Aorta (tissue), 5 donors: ENCODE results near the gene UPB1. TPM values are rescaled to one million over a fixed set of nuclear protein-coding genes. Genes with fewer than 3 reads are reported as not detected.

Experiments
- ATAC-seq: fragments of 200-7000 bp; cut with Tn5 transposase; one replicate; pipeline ENCODE4 v1.9.1; 2022; ENCODE audit warnings: moderate library complexity; ENCODE audit not compliant: low FRiP score
- DNase-seq, 2 donors: peaks; one replicate each; pipeline ENCODE4 v3.0.0-alpha.2; 2020
- H3K27ac ChIP-seq, 2 donors: one replicate each; pipeline ENCODE4 v1.5.1; 2013; ENCODE audit warnings: low read length in 2 of 2, mild to moderate bottlenecking in 2 of 2, moderate library complexity in 2 of 2, control low read depth in 1 of 2, inconsistent platforms in 1 of 2, low read depth in 1 of 2
- H3K27me3 ChIP-seq, 2 donors: one replicate each; pipeline ENCODE4 v1.6.1; 2013; ENCODE audit warnings: control low read depth in 1 of 2, low read length in 1 of 2, mild to moderate bottlenecking in 1 of 2, moderate library complexity in 1 of 2; ENCODE audit not compliant: insufficient read depth in 2 of 2, control insufficient read depth in 1 of 2
- H3K36me3 ChIP-seq, 2 donors: one replicate each; pipeline ENCODE4 v1.6.1; 2013; ENCODE audit warnings: control low read depth in 1 of 2, low read length in 1 of 2, mild to moderate bottlenecking in 1 of 2; ENCODE audit not compliant: insufficient read depth in 2 of 2, control insufficient read depth in 1 of 2
- H3K4me1 ChIP-seq, 2 donors: one replicate each; pipeline ENCODE4 v1.6.1; 2013; ENCODE audit warnings: low read length in 2 of 2, control low read depth in 1 of 2, mild to moderate bottlenecking in 1 of 2, moderate library complexity in 1 of 2; ENCODE audit not compliant: insufficient read depth in 2 of 2, control insufficient read depth in 1 of 2
- H3K4me3 ChIP-seq, 2 donors: one replicate each; pipeline ENCODE4 v1.5.1; 2013; ENCODE audit warnings: low read length in 2 of 2, control low read depth in 1 of 2, mild to moderate bottlenecking in 1 of 2
- H3K9me3 ChIP-seq: one replicate; pipeline ENCODE4 v1.6.1; 2013; ENCODE audit warnings: mild to moderate bottlenecking, low read length; ENCODE audit not compliant: control insufficient read depth
- WGBS, 2 donors: extraction: QIAGEN DNeasy Blood & Tissue Kit; methylation state at CpG; one replicate each; pipeline ENCODE4 v1.1.7; 2013; 5-methylcytosine and 5-hydroxymethylcytosine counted together
- intact Hi-C, 2 donors: fragments of 100-400 bp; cut with DNase I; formaldehyde crosslinking; loops; one replicate each; pipeline versions ENCODE4 v1.14.2 to v1.15.0; 2022
- polyA plus RNA-seq, 2 donors: library from polyadenylated mRNA; stranded (reverse); fragments of 200-250 nt; gene quantifications; one replicate each; pipeline ENCODE4 v1.2.3, GENCODE V29; 2013
- total RNA-seq, 2 donors: library from RNA; stranded (reverse); fragmentation: NEBNext Ultra II Directional; extraction: Animal tissue kit (Norgen Biotek cat#: 25700); gene quantifications; one replicate each; pipeline ENCODE4 v1.2.1, GENCODE V29; 2021
- donor health status: healthy with polysubstance abuse.
- donor health status: Bipolar disorder and iron deficiency.
- donor health status: DM: no; HTN: no; CAD: no.
- donor health status: DM: no; HTN: no; CAD: no.
- donor health status: DM: yes; HTN: yes; CAD: no.

The UPB1 gene
- total and polyA plus RNA-seq, 4 donors, result 0.38 to 1.6 (median 0.94) TPM

GRCh38 chr22:24497841-24498258 lies 2.7 kb downstream of the UPB1 start:
- Histone ChIP-seq H3K27ac (no peak overlapping the region), H3K36me3 (no peaks in the 10 kb centered on the region), H3K4me3 (no peak overlapping the region), H3K9me3 (no peaks in the 10 kb centered on the region), H3K4me1 (no peaks in the 10 kb centered on the region), H3K27me3 (no peaks in the 10 kb centered on the region)
- 84 to 94% methylated on average over 2 of the region's 2 CpGs for WGBS, 2 donors
- no peak for ATAC-seq
- intact Hi-C loops, result no loop called here
- DNase-seq, result no peak

GRCh38 chr22:24498824-24499223 lies 3.7 kb downstream of the UPB1 start:
- H3K27me3 ChIP-seq, result no peaks in the 10 kb centered on the region
- WGBS, 2 donors, result 92 to 93% methylated on average over 11 of the region's 11 CpGs
- no peaks in the 10 kb centered on the region for H3K9me3 ChIP-seq
- intact Hi-C loops, result no loop called here
- H3K36me3 ChIP-seq, result no peaks in the 10 kb centered on the region
- no peak overlapping the region for H3K4me3 ChIP-seq
- no peak overlapping the region for H3K27ac ChIP-seq
- DNase-seq (no peak), ATAC-seq (no peak)
- no peaks in the 10 kb centered on the region for H3K4me1 ChIP-seq

- no peak overlapping the region for H3K4me3 ChIP-seq
- intact Hi-C loops, result loop anchor here in 1 of 2 donors (5.0 kb wide), 1 partner anchor 77 kb away; no protein-coding TSS in a partner anchor
- no peaks in the 10 kb centered on the region for H3K4me1 ChIP-seq
- ATAC-seq (no peak), DNase-seq (no peak)
- no peaks in the 10 kb centered on the region for H3K27me3 ChIP-seq
- no peaks in the 10 kb centered on the region for H3K36me3 ChIP-seq
- H3K27ac ChIP-seq, result no peak overlapping the region
- 93% methylated on average over 10 of the region's 10 CpGs for WGBS, 2 donors
- H3K9me3 ChIP-seq, result no peaks in the 10 kb centered on the region
Measured at GRCh38 chr22:24499706-24500276, 4.7 kb downstream of the UPB1 start.

- intact Hi-C loops, result loop anchor here in 1 of 2 donors (5.0 kb wide), 1 partner anchor 78 kb away; no protein-coding TSS in a partner anchor
- no peak for ATAC-seq
- WGBS, 2 donors, result 91 to 93% methylated on average over 16 of the region's 16 CpGs
Measured at GRCh38 chr22:24500277-24500820, 5.2 kb downstream of the UPB1 start.

GRCh38 chr22:24501301-24502005 lies 6.3 kb downstream of the UPB1 start:
- Histone ChIP-seq H3K4me1 (no peaks in the 10 kb centered on the region), H3K27ac (no peak overlapping the region), H3K27me3 (no peaks in the 10 kb centered on the region), H3K4me3 (no peak overlapping the region), H3K36me3 (no peaks in the 10 kb centered on the region), H3K9me3 (no peaks in the 10 kb centered on the region)
- ATAC-seq (no peak), DNase-seq (no peak)
- intact Hi-C loops, result loop anchor here in 1 of 2 donors (5.0 kb wide), 1 partner anchor 79 kb away; no protein-coding TSS in a partner anchor
- 79 to 80% methylated on average over 8 of the region's 8 CpGs for WGBS, 2 donors

More at GRCh38 chr22:24500277-24500820, 5.2 kb downstream of the UPB1 start:
- H3K36me3 ChIP-seq, result no peaks in the 10 kb centered on the region
- no peak overlapping the region for H3K27ac ChIP-seq
- no peak for DNase-seq
- no peaks in the 10 kb centered on the region for H3K4me1 ChIP-seq
- no peak overlapping the region for H3K4me3 ChIP-seq
- H3K27me3 ChIP-seq, result no peaks in the 10 kb centered on the region
- no peaks in the 10 kb centered on the region for H3K9me3 ChIP-seq

GRCh38 chr22:24502034-24502433 lies 6.9 kb downstream of the UPB1 start:
- intact Hi-C loops, result loop anchor here in 1 of 2 donors (5.0 kb wide), 1 partner anchor 80 kb away; no protein-coding TSS in a partner anchor
- Histone ChIP-seq H3K27me3 (no peaks in the 10 kb centered on the region), H3K27ac (no peak overlapping the region), H3K36me3 (no peaks in the 10 kb centered on the region), H3K9me3 (no peaks in the 10 kb centered on the region), H3K4me3 (no peak overlapping the region), H3K4me1 (no peaks in the 10 kb centered on the region)
- no peak for DNase-seq
- no peak for ATAC-seq
- WGBS, 2 donors, result 79 to 84% methylated on average over 7 of the region's 7 CpGs

GRCh38 chr22:24502541-24502940 lies 7.4 kb downstream of the UPB1 start:
- no peaks in the 10 kb centered on the region for H3K9me3 ChIP-seq
- no peaks in the 10 kb centered on the region for H3K36me3 ChIP-seq
- DNase-seq, result no peak
- intact Hi-C loops, result loop anchor here in 1 of 2 donors (5.0 kb wide), 1 partner anchor 80 kb away; no protein-coding TSS in a partner anchor
- no peak overlapping the region for H3K4me3 ChIP-seq
- no peaks in the 10 kb centered on the region for H3K4me1 ChIP-seq
- ATAC-seq, result no peak
- no peak overlapping the region for H3K27ac ChIP-seq
- H3K27me3 ChIP-seq, result no peaks in the 10 kb centered on the region
- 94 to 97% methylated on average over 1 of the region's 1 CpG for WGBS, 2 donors

GRCh38 chr22:24503137-24503842 lies 8.2 kb downstream of the UPB1 start:
- Histone ChIP-seq H3K27me3 (no peaks in the 10 kb centered on the region), H3K36me3 (no peaks in the 10 kb centered on the region), H3K27ac (no peak overlapping the region), H3K4me1 (no peaks in the 10 kb centered on the region), H3K4me3 (no peak overlapping the region), H3K9me3 (no peaks in the 10 kb centered on the region)
- WGBS, 2 donors, result 81 to 84% methylated on average over 7 of the region's 7 CpGs
- ATAC-seq (peak; percentile 67), DNase-seq (peak in 1 of 2 donors; percentile 85)
- intact Hi-C loops, result loop anchor here in 1 of 2 donors (5.0 kb wide), 1 partner anchor 81 kb away; no protein-coding TSS in a partner anchor
